ENCODE data around the gene RAPGEF1. TPM values are rescaled to one million over a fixed set of nuclear protein-coding genes. Genes with fewer than 3 reads are reported as not detected.
A peak's percentile ranks its signal among the peaks of the same experiment; 100 is the strongest.

The RAPGEF1 gene
- total and polyA plus RNA-seq, 2 of the 13 experiments (the other 11 are each of a cell fraction or from before 2014, with no cell fraction given): 21.2 to 38.9 TPM

DNA sequence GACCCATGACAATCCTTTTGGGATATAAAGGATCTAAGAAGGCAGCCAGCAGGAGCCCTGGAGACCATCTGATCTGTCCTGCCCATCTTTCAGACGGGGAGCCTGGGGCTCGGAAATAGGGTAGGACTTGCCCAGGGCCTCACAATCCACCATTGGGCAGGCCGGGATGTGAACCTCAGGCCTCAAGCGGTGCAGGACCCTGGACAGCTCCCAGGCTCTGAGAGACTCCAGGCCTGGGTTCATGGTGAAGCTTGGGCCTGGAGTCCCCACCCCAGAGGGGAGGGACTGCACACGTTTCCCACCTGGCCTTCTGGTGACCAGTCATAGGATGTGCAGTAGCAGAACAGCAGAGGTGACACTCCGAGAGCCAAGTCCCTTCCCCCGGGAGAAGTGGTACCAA lies 36.6 kb upstream of the RAPGEF1 start (continued):
- TF ChIP-seq ZBTB43 (CRISPR knock-in tag; conservative IDR thresholded peaks at IDR 0.05) (0 out of 2 replicates have a peak, but pooled peaks have one; percentile 52), ZFP36L2 (CRISPR knock-in tag; IDR thresholded peaks at IDR 0.05) (no peak), PHF8 (CRISPR knock-in tag; IDR thresholded peaks at IDR 0.05) (no peak), ZBTB21 (CRISPR knock-in tag; IDR thresholded peaks at IDR 0.05) (no peak), ZFP37 (CRISPR knock-in tag; IDR thresholded peaks at IDR 0.05; ENCODE audit: borderline replicate concordance) (0 out of 2 replicates have a peak, but pooled peaks have one; percentile 40)

DNA sequence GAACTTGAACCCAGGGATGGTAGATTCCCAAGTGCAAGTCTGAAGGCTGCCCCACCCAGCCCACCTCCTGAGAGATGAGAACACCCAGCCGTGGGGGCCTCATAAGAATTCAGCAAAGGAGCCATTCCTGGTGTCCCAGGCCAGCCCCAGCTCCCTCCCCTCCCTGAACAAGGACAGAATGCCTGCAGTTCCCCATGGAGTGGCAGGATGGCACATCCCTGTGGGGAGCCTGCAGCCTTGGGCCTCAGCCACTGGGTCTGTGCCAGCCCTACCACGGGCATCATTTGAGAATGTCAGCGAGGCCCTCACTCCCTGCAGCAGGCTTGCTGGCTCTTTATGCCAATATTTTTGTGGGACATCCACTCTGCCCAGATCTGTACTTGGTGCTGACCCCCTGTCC lies 36.2 kb upstream of the RAPGEF1 start:
- POLR2A ChIA-PET: no interaction called here
- Histone ChIP-seq H3K9me3 (ENCODE audit: low read length) (no peaks in the 10 kb centered on the region), H3K4me2 (ENCODE audit: low read depth, low read length) (no peak overlapping the region), H3K27me3 (ENCODE audit: control insufficient read depth in 1 of 2, insufficient read depth in 2 of 2, low read length in 2 of 2) (peaks cover 6 to 22% of the 10 kb centered on the region in 2 experiments; a peak in 3 of 5 replicates), H4K20me1 (ENCODE audit: insufficient read depth, low read length) (no peaks in the 10 kb centered on the region; the same call in 1 of the 2 replicates), H3K4me1 (ENCODE audit: insufficient read depth, low read length) (no peaks in the 10 kb centered on the region), H3K9ac (ENCODE audit: insufficient read depth, low read depth, low read length) (no peak overlapping the region), H3K4me3 (replicated peaks in 1 of 3; ENCODE audit: insufficient read depth in 1 of 3, low read depth in 2 of 3, low read length in 3 of 3) (no peak overlapping the region), H3K27ac (ENCODE audit: extremely low read length, insufficient read depth, low read length) (no peak overlapping the region), H2AFZ (ENCODE audit: low read length) (no peak overlapping the region), H3K36me3 (replicated peaks in 1 of 2; ENCODE audit: control insufficient read depth in 1 of 2, insufficient read depth in 2 of 2, low read length in 2 of 2) (no peaks in the 10 kb centered on the region), H3K79me2 (ENCODE audit: insufficient read depth, low read length) (no peaks in the 10 kb centered on the region)
- in situ Hi-C loops (cut with HindIII; ENCODE audit: extremely low pct_ligation_motif_present, low pct_unique_long_range_greater_than_20kb) (no loop called here), intact Hi-C loops (cut with micrococcal nuclease; ENCODE audit: unreplicated experiment) (no loop called here)
- CTCF ChIA-PET (ENCODE audit: low intra/inter-chr PET ratio, low total read pairs): no interaction called here
- no peak for DNase-seq (ENCODE audit: low spot score)
- BruUV-seq (replicated peaks): no TSS peak
- TF ChIP-seq ZNF776 (CRISPR knock-in tag; IDR thresholded peaks at IDR 0.05): no peak
- no peak for TF ChIP-seq GPN1 (CRISPR knock-in tag; IDR thresholded peaks at IDR 0.05; ENCODE audit: borderline replicate concordance)
- TF ChIP-seq NFIC (IDR thresholded peaks at IDR 0.05; ENCODE audit: low read length): no peak
- no peak for TF ChIP-seq GATAD1 (CRISPR knock-in tag; IDR thresholded peaks at IDR 0.05)
- TF ChIP-seq NFIB (CRISPR knock-in tag; IDR thresholded peaks at IDR 0.05; ENCODE audit: borderline replicate concordance): no peak
- ATAC-seq: no peak
- no CpG with 5 or more reads among the region's 3 CpGs for WGBS (ENCODE audit: low lambda C conversion rate)
- FAIRE-seq: no peak
